C4-2B (cell line): ENCODE measurements around the gene PHLPP1.

Experiments
- CTCF ChIP-seq: fragments of 450-650 bp; conservative IDR thresholded peaks from 2 replicates; pipeline ENCODE4 v1.5.1; 2017; ENCODE audit warnings: mild to moderate bottlenecking
- ZFX ChIP-seq: fragments of 450-650 bp; IDR thresholded peaks from 2 replicates; pipeline ENCODE4 v1.6.1; 2017

- no peak for TF ChIP-seq CTCF
- no peak for TF ChIP-seq ZFX
Measured at GRCh38 chr18:62825382-62825781, 110.0 kb downstream of the PHLPP1 start.
